GM18505 (cell line): Measurements from ENCODE around the gene CCDC51.

Experiments
- ATAC-seq: cut with Tn5 transposase; IDR thresholded peaks from one replicate; pipeline ENCODE4 v1.9.1; 2021; ENCODE audit not compliant: unreplicated experiment
- POLR2A ChIP-seq: IDR thresholded peaks from 4 replicates; pipeline ENCODE4 v1.6.1; 2011; ENCODE audit warnings: borderline replicate concordance; ENCODE audit not compliant: insufficient read depth, insufficient read length; ENCODE audit errors: extremely low read depth

The CCDC51 gene

GRCh38 chr3:48459773-48460516 is 20.0 kb upstream of the CCDC51 start:
- TF ChIP-seq POLR2A = no peak
- no peak for ATAC-seq

GRCh38 chr3:48459331-48459730 is 19.4 kb upstream of the CCDC51 start:
- no peak for TF ChIP-seq POLR2A
- no peak for ATAC-seq

- no peak for ATAC-seq
- no peak for TF ChIP-seq POLR2A
Measured at GRCh38 chr3:48456456-48456855, 16.5 kb upstream of the CCDC51 start.

GRCh38 chr3:48451270-48451669 is 11.4 kb upstream of the CCDC51 start:
- no peak for TF ChIP-seq POLR2A
- no peak for ATAC-seq

- TF ChIP-seq POLR2A = peak; percentile 95
- peak; percentile 90 for ATAC-seq
Measured at GRCh38 chr3:48446425-48447193, 6.7 kb upstream of the CCDC51 start, which contains the start of gene ATRIP. ATRIP (plus strand) TSS chr3:48446737; CDS start chr3:48446846, 109 bp downstream.

- no peak for ATAC-seq
- no peak for TF ChIP-seq POLR2A
Measured at GRCh38 chr3:48446043-48446424, 6.1 kb upstream of the CCDC51 start.

GRCh38 chr3:48445277-48445882 is 5.5 kb upstream of the CCDC51 start:
- TF ChIP-seq POLR2A = no peak
- no peak for ATAC-seq

- TF ChIP-seq POLR2A = no peak
Measured at GRCh38 chr3:48441940-48442339, 2.0 kb upstream of the CCDC51 start.

GRCh38 chr3:48440590-48440958 is 655 bp upstream of the CCDC51 start:
- no peak for ATAC-seq

More at GRCh38 chr3:48441940-48442339, 2.0 kb upstream of the CCDC51 start:
- no peak for ATAC-seq

GRCh38 chr3:48437812-48438211 is 2.1 kb downstream of the CCDC51 start:
- ATAC-seq = no peak
- no peak for TF ChIP-seq POLR2A

More at GRCh38 chr3:48440590-48440958, 655 bp upstream of the CCDC51 start:
- TF ChIP-seq POLR2A = no peak

GRCh38 chr3:48436855-48437254 is 3.1 kb downstream of the CCDC51 start:
- no peak for TF ChIP-seq POLR2A

GRCh38 chr3:48436477-48436787 is 3.5 kb downstream of the CCDC51 start:
- TF ChIP-seq POLR2A = no peak
- no peak for ATAC-seq

More at GRCh38 chr3:48436855-48437254, 3.1 kb downstream of the CCDC51 start:
- no peak for ATAC-seq

GRCh38 chr3:48435774-48436476 is 4.0 kb downstream of the CCDC51 start:
- TF ChIP-seq POLR2A = no peak
- no peak for ATAC-seq
